GM18951 (cell line): ENCODE data around the gene TMEM235.
"Not testable (repeated sequence)": the region's sequence is repeated elsewhere in the genome, so short reads cannot be mapped to it uniquely, and the experiment has no call there.

ENCODE experiments used
- POLR2A ChIP-seq: IDR thresholded peaks from 4 replicates; pipeline ENCODE4 v1.6.1; 2011; ENCODE audit warnings: mild to moderate bottlenecking; ENCODE audit not compliant: insufficient read length, insufficient read depth; ENCODE audit errors: extremely low read depth
- in situ Hi-C: fragments of 300-500 bp; cut with MboI; formaldehyde crosslinking; loops from one replicate; pipeline ENCODE4 v1.12.0; 2022; ENCODE audit warnings: low sequenced_read_pairs, mixed read lengths, inconsistent platforms; ENCODE audit not compliant: unreplicated experiment

TMEM235 gene

GRCh38 chr17:78225088-78225865, 6.2 kb upstream of the TMEM235 start:
- in situ Hi-C loops, result no loop called here
- no peak for TF ChIP-seq POLR2A

GRCh38 chr17:78226055-78226758, 5.2 kb upstream of the TMEM235 start:
- TF ChIP-seq POLR2A, result no peak
- in situ Hi-C loops, result no loop called here

GRCh38 chr17:78226759-78227454, 4.5 kb upstream of the TMEM235 start:
- in situ Hi-C loops, result no loop called here
- TF ChIP-seq POLR2A, result no peak

GRCh38 chr17:78227455-78227916, 3.9 kb upstream of the TMEM235 start:
- in situ Hi-C loops, result no loop called here
- TF ChIP-seq POLR2A, result no peak

- in situ Hi-C loops, result no loop called here
- TF ChIP-seq POLR2A, result no peak
Measured at GRCh38 chr17:78228176-78228575, 3.3 kb upstream of the TMEM235 start.

GRCh38 chr17:78230252-78230962, 1.0 kb upstream of the TMEM235 start:
- in situ Hi-C loops, result no loop called here
- no peak for TF ChIP-seq POLR2A

GRCh38 chr17:78231991-78232858, 794 bp downstream of the TMEM235 start:
- in situ Hi-C loops, result no loop called here
- no peak for TF ChIP-seq POLR2A

GRCh38 chr17:78232859-78233173, 1.4 kb downstream of the TMEM235 start:
- in situ Hi-C loops, result no loop called here
- no peak for TF ChIP-seq POLR2A

- in situ Hi-C loops, result no loop called here
- no peak for TF ChIP-seq POLR2A
Measured at GRCh38 chr17:78233678-78234077, 2.2 kb downstream of the TMEM235 start.

GRCh38 chr17:78234261-78234865, 2.9 kb downstream of the TMEM235 start:
- in situ Hi-C loops, result no loop called here
- no peak for TF ChIP-seq POLR2A

GRCh38 chr17:78235022-78235421, 3.6 kb downstream of the TMEM235 start:
- in situ Hi-C loops, result not testable (repeated sequence)

GRCh38 chr17:78235885-78236284, 4.5 kb downstream of the TMEM235 start:
- TF ChIP-seq POLR2A, result no peak
- in situ Hi-C loops, result no loop called here
